Measurements from ENCODE around the gene SOX5.

SOX5 gene

GRCh38 chr12:23614280-23614679 is 335.2 kb downstream of the SOX5 start:
- WGBS (ENCODE audit: extremely low coverage, insufficient coverage, insufficient read length): no CpG with 5 or more reads among the region's 2 CpGs
- no peak overlapping the region for H2BK12ac ChIP-seq (ENCODE audit: low read length)
- H3K27ac ChIP-seq (ENCODE audit: low read depth, low read length): no peak overlapping the region
- H2AK5ac ChIP-seq (ENCODE audit: low read length): no peak overlapping the region
- H3K14ac ChIP-seq (ENCODE audit: low read length): no peak overlapping the region
- no peaks in the 10 kb centered on the region for H3K27me3 ChIP-seq (ENCODE audit: insufficient read depth, low read length)
- no peak overlapping the region for H4K12ac ChIP-seq (ENCODE audit: low read depth, low read length)
- no peak overlapping the region for H2BK120ac ChIP-seq (ENCODE audit: insufficient read depth, low read length, poor library complexity)
- no peak for DNase-seq
- H3K4ac ChIP-seq (ENCODE audit: low read depth, low read length): no peak overlapping the region
- H3K4me1 ChIP-seq (ENCODE audit: control insufficient read depth in 1 of 2, insufficient read depth in 2 of 2, low read length in 2 of 2): no peaks in the 10 kb centered on the region
- H3K4me2 ChIP-seq (ENCODE audit: low read length): no peak overlapping the region
- H4K8ac ChIP-seq (ENCODE audit: low read depth, low read length): no peak overlapping the region
- no peaks in the 10 kb centered on the region for H3K79me2 ChIP-seq (ENCODE audit: control insufficient read depth, insufficient read depth, low read length, poor library complexity)
- no peak overlapping the region for H3K23ac ChIP-seq (ENCODE audit: low read length)
- no peak overlapping the region for H2BK5ac ChIP-seq (ENCODE audit: low read depth, low read length, poor library complexity)
- H3K9ac ChIP-seq (ENCODE audit: low read length): no peak overlapping the region
- H2AFZ ChIP-seq (ENCODE audit: insufficient read depth, low read length, poor library complexity): no peak overlapping the region
- no peak overlapping the region for H3K18ac ChIP-seq (ENCODE audit: low read length)
- H3K9me3 ChIP-seq (ENCODE audit: insufficient read depth, low read depth, low read length): no peaks in the 10 kb centered on the region
- H3K4me3 ChIP-seq (ENCODE audit: low read depth, low read length): no peak overlapping the region
- no peaks in the 10 kb centered on the region for H3K79me1 ChIP-seq (ENCODE audit: low read length)
- H4K91ac ChIP-seq (ENCODE audit: low read depth, low read length): no peak overlapping the region
- H3K36me3 ChIP-seq (ENCODE audit: control insufficient read depth in 1 of 2, insufficient read depth in 2 of 2, low read length in 2 of 2): no peaks in the 10 kb centered on the region

GRCh38 chr12:23611320-23611719 is 338.1 kb downstream of the SOX5 start:
- Histone ChIP-seq H2BK5ac (ENCODE audit: low read depth, low read length, poor library complexity) (no peak overlapping the region), H3K9ac (ENCODE audit: low read length) (no peak overlapping the region), H3K14ac (ENCODE audit: low read length) (no peak overlapping the region), H4K91ac (ENCODE audit: low read depth, low read length) (no peak overlapping the region), H2AK5ac (ENCODE audit: low read length) (no peak overlapping the region), H3K79me2 (ENCODE audit: control insufficient read depth, insufficient read depth, low read length, poor library complexity) (no peaks in the 10 kb centered on the region), H3K18ac (ENCODE audit: low read length) (no peak overlapping the region), H3K4ac (ENCODE audit: low read depth, low read length) (no peak overlapping the region), H4K8ac (ENCODE audit: low read depth, low read length) (no peak overlapping the region), H3K36me3 (ENCODE audit: control insufficient read depth in 1 of 2, insufficient read depth in 2 of 2, low read length in 2 of 2) (no peaks in the 10 kb centered on the region), H2BK12ac (ENCODE audit: low read length) (no peak overlapping the region), H3K9me3 (ENCODE audit: insufficient read depth, low read depth, low read length) (no peaks in the 10 kb centered on the region), H3K23ac (ENCODE audit: low read length) (no peak overlapping the region), H2BK120ac (ENCODE audit: insufficient read depth, low read length, poor library complexity) (no peak overlapping the region), H3K27me3 (ENCODE audit: insufficient read depth, low read length) (no peaks in the 10 kb centered on the region), H2AFZ (ENCODE audit: insufficient read depth, low read length, poor library complexity) (no peak overlapping the region), H3K4me2 (ENCODE audit: low read length) (no peak overlapping the region), H4K12ac (ENCODE audit: low read depth, low read length) (no peak overlapping the region), H3K4me3 (ENCODE audit: low read depth, low read length) (no peak overlapping the region), H3K27ac (ENCODE audit: low read depth, low read length) (no peak overlapping the region), H3K79me1 (ENCODE audit: low read length) (no peaks in the 10 kb centered on the region), H3K4me1 (ENCODE audit: control insufficient read depth in 1 of 2, insufficient read depth in 2 of 2, low read length in 2 of 2) (no peaks in the 10 kb centered on the region)
- WGBS (ENCODE audit: extremely low coverage, insufficient coverage, insufficient read length): no CpG with 5 or more reads among the region's 4 CpGs
- no peak for DNase-seq

GRCh38 chr12:23600919-23601318 is 348.6 kb downstream of the SOX5 start:
- no peaks in the 10 kb centered on the region for H3K4me1 ChIP-seq (ENCODE audit: control insufficient read depth in 1 of 2, insufficient read depth in 2 of 2, low read length in 2 of 2)
- H3K27ac ChIP-seq (ENCODE audit: low read depth, low read length): no peak overlapping the region
- H2BK5ac ChIP-seq (ENCODE audit: low read depth, low read length, poor library complexity): no peak overlapping the region
- H2AFZ ChIP-seq (ENCODE audit: insufficient read depth, low read length, poor library complexity): no peak overlapping the region
- no peak overlapping the region for H3K4ac ChIP-seq (ENCODE audit: low read depth, low read length)
- no peak overlapping the region for H4K12ac ChIP-seq (ENCODE audit: low read depth, low read length)
- H2BK120ac ChIP-seq (ENCODE audit: insufficient read depth, low read length, poor library complexity): no peak overlapping the region
- H3K14ac ChIP-seq (ENCODE audit: low read length): no peak overlapping the region
- no peak overlapping the region for H3K4me3 ChIP-seq (ENCODE audit: low read depth, low read length)
- H3K23ac ChIP-seq (ENCODE audit: low read length): no peak overlapping the region
- H3K36me3 ChIP-seq (ENCODE audit: control insufficient read depth in 1 of 2, insufficient read depth in 2 of 2, low read length in 2 of 2): peaks cover 2 to 4% of the 10 kb centered on the region in 2 experiments
- H3K9me3 ChIP-seq (ENCODE audit: insufficient read depth, low read depth, low read length): peaks cover 2% of the 10 kb centered on the region
- H3K18ac ChIP-seq (ENCODE audit: low read length): no peak overlapping the region
- no peak overlapping the region for H4K8ac ChIP-seq (ENCODE audit: low read depth, low read length)
- WGBS (ENCODE audit: extremely low coverage, insufficient coverage, insufficient read length): no CpG with 5 or more reads among the region's 5 CpGs
- no peaks in the 10 kb centered on the region for H3K79me1 ChIP-seq (ENCODE audit: low read length)
- H3K9ac ChIP-seq (ENCODE audit: low read length): no peak overlapping the region
- no peaks in the 10 kb centered on the region for H3K79me2 ChIP-seq (ENCODE audit: control insufficient read depth, insufficient read depth, low read length, poor library complexity)
- H4K91ac ChIP-seq (ENCODE audit: low read depth, low read length): no peak overlapping the region
- no peaks in the 10 kb centered on the region for H3K27me3 ChIP-seq (ENCODE audit: insufficient read depth, low read length)
- no peak overlapping the region for H2AK5ac ChIP-seq (ENCODE audit: low read length)
- no peak overlapping the region for H3K4me2 ChIP-seq (ENCODE audit: low read length)
- H2BK12ac ChIP-seq (ENCODE audit: low read length): no peak overlapping the region
- DNase-seq: no peak

- H3K27me3 ChIP-seq (ENCODE audit: insufficient read depth, low read length): no peaks in the 10 kb centered on the region
- H2AFZ ChIP-seq (ENCODE audit: insufficient read depth, low read length, poor library complexity): no peak overlapping the region
- H3K79me1 ChIP-seq (ENCODE audit: low read length): no peaks in the 10 kb centered on the region
- H3K18ac ChIP-seq (ENCODE audit: low read length): no peak overlapping the region
- peaks cover 2 to 4% of the 10 kb centered on the region in 2 experiments for H3K36me3 ChIP-seq (ENCODE audit: control insufficient read depth in 1 of 2, insufficient read depth in 2 of 2, low read length in 2 of 2)
- H3K27ac ChIP-seq (ENCODE audit: low read depth, low read length): no peak overlapping the region
- H2BK5ac ChIP-seq (ENCODE audit: low read depth, low read length, poor library complexity): no peak overlapping the region
- no peak overlapping the region for H2AK5ac ChIP-seq (ENCODE audit: low read length)
- no peak for DNase-seq
- H2BK120ac ChIP-seq (ENCODE audit: insufficient read depth, low read length, poor library complexity): no peak overlapping the region
- no peak overlapping the region for H4K91ac ChIP-seq (ENCODE audit: low read depth, low read length)
- no peak overlapping the region for H2BK12ac ChIP-seq (ENCODE audit: low read length)
- H3K14ac ChIP-seq (ENCODE audit: low read length): no peak overlapping the region
- H3K4me2 ChIP-seq (ENCODE audit: low read length): no peak overlapping the region
- H4K8ac ChIP-seq (ENCODE audit: low read depth, low read length): no peak overlapping the region
- H3K9ac ChIP-seq (ENCODE audit: low read length): no peak overlapping the region
- no peaks in the 10 kb centered on the region for H3K79me2 ChIP-seq (ENCODE audit: control insufficient read depth, insufficient read depth, low read length, poor library complexity)
- H4K12ac ChIP-seq (ENCODE audit: low read depth, low read length): no peak overlapping the region
- no peaks in the 10 kb centered on the region for H3K4me1 ChIP-seq (ENCODE audit: control insufficient read depth in 1 of 2, insufficient read depth in 2 of 2, low read length in 2 of 2)
- no peak overlapping the region for H3K23ac ChIP-seq (ENCODE audit: low read length)
- no peak overlapping the region for H3K4me3 ChIP-seq (ENCODE audit: low read depth, low read length)
- H3K4ac ChIP-seq (ENCODE audit: low read depth, low read length): no peak overlapping the region
- no CpG with 5 or more reads among the region's 3 CpGs for WGBS (ENCODE audit: extremely low coverage, insufficient coverage, insufficient read length)
- H3K9me3 ChIP-seq (ENCODE audit: insufficient read depth, low read depth, low read length): peaks cover 2% of the 10 kb centered on the region
Observed at GRCh38 chr12:23596568-23596967, 352.9 kb downstream of the SOX5 start.
